HG03565 (cell line): ENCODE results near the gene CD34.

Experiments used
- ATAC-seq: cut with Tn5 transposase; IDR thresholded peaks from one replicate; pipeline ENCODE4 v1.9.1; 2021; ENCODE audit warnings: mild to moderate bottlenecking, moderate library complexity; ENCODE audit not compliant: unreplicated experiment

CD34 gene

GRCh38 chr1:207836591-207837347 lies 74.2 kb downstream of the CD34 start:
- no peak for ATAC-seq

DNA sequence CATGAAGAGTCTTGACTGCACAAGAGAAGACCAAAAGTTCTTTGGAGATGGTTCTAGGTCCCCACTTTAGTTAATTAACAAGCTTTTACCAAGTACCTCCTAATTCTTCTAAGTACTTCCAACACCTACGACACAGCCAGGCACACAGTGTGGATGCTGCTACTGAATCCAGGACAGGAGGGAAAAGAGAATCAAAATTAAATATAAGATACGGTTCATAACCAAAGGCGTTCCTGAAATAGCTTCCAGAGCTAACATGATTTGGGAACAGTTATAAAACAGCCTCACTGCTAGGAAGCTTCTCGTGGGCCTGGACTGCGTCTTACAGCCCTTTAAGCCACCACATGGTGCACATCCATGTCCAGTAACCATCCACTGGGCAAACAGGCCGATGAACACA lies 75.0 kb downstream of the CD34 start:
- no peak for ATAC-seq

- ATAC-seq, result no peak
Observed at GRCh38 chr1:207833956-207834660, 76.8 kb downstream of the CD34 start.

DNA sequence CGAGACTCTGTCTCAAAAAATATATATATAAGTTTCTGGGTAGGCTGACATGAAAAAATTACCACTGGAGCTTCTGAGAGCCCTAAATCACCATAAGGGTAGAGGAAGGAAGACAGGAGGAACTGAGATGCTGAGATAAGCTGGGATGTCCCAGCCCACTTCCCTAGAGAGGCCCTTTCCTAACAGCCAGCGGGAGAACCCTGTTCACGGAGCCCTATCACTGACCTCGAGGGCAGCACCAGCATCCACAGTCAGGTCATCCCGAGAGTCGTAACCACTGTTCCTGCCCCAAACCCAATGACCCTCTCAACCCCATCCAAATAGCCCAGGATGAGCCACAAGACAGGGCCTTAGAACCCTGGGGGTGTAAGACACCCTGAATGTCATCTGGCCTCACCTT lies 77.5 kb downstream of the CD34 start:
- no peak for ATAC-seq

GRCh38 chr1:207832796-207833195 lies 78.1 kb downstream of the CD34 start:
- no peak for ATAC-seq

DNA sequence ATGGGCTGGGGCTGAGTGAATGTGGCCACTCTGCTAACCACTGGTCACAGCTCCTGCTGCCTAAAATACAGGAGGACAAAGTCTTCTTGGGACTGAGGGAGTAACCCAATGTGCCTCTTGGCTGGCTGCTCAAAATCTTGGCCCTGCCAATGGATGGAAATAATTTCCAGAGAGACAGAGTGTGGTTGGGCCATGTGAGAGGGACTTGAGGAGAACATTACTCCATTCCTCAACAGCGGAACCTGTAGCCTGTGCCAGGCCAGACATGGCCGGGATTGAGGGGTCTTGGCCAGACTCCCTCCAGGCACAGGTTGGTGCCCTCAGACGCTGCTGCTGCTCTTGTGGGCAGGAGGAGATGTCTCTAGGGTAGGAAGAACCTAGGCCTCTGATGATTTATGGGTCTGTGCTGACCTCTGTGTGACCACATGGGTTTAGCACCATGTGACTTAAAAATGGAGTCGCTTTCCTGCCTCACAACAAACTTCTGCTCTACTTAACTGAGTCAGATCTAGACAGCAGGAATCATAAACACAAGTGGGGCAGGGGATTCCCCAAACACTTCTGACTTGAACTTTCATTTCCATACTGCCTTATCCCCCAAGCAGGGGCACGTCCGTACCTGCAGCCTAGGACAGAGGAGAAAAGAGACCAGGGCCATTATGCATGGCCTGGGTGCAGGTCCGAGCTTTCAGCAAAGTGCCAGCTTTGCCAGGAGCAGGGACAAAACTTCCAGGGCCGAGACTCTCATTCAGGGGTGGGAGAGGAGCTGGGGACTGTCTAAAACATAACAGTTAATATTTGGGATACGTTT lies 79.2 kb downstream of the CD34 start:
- ATAC-seq, result peak; percentile 84
